GM18907 (cell line): Measurements from ENCODE around the gene MPC1.

Experiments
- ATAC-seq: cut with Tn5 transposase; IDR thresholded peaks from one replicate; pipeline ENCODE4 v1.9.1; 2021; ENCODE audit warnings: mild to moderate bottlenecking, moderate library complexity; ENCODE audit not compliant: unreplicated experiment

MPC1 gene

GRCh38 chr6:166382933-166383801 lies at the start of gene MPC1:
Gene MPC1 (minus strand): TSS chr6:166382940. CDS start chr6:166382876, 64 bp downstream.
- peak; percentile 92 for ATAC-seq

DNA sequence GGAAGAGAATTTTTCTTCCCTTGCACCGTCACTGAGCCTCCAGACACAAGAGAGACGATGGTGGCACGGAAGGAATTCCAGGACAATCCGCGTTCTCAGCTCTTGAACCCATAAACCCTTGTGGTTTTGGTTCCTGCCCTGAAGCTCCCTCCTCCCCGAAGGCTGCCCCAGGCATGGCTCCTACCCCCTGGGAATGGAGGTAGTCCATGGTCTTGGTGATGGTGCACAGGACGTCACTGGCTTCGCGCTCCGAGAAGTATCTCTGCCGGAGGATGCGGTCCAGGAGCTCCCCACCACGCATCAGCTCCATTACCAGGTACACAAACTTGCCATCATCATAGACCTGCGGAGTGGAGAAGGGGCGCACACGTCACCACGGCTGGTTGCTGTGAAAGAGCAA lies 47.5 kb upstream of the MPC1 start:
- ATAC-seq, result no peak

GRCh38 chr6:166424431-166424830 lies 41.7 kb upstream of the MPC1 start:
- no peak for ATAC-seq

- ATAC-seq, result no peak
Measured at GRCh38 chr6:166423781-166424180, 41.0 kb upstream of the MPC1 start.

DNA sequence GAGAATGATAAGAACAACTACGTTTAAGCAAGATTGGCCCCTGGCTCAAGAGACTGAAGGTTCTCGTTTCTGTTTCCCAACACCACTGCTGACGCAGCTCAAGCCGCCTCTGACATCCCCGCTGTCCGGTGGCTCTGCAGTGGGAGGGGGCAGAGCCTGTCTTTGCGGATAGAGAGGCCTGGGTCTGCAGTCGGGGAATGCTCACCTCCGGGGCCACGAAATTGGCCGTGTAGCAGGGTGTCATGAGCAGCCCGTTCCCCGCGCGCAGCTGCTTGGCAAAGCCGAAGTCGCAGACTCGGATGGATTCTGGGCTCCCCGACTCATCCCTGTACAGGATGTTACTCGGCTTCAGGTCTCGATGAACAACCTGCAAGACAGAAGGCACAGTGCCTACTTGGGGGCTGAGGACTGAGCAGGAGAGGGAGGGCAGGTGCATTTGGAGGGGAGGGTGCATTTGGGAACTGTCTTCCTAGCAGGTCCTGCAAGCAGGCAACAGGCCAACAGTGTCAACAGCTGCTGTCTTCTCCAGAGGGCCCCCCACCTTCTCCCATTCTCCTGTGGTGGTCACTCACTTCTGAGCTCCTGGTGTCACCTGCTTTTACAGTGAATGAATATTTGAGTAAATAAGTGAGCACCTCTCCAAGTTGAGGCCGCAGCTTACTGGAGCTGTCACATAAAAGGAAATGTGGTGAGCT lies 40.5 kb upstream of the MPC1 start:
- ATAC-seq, result no peak

GRCh38 chr6:166422201-166422940 lies 39.6 kb upstream of the MPC1 start:
- ATAC-seq, result no peak

- ATAC-seq, result no peak
Measured at GRCh38 chr6:166420351-166420750, 37.6 kb upstream of the MPC1 start.

DNA sequence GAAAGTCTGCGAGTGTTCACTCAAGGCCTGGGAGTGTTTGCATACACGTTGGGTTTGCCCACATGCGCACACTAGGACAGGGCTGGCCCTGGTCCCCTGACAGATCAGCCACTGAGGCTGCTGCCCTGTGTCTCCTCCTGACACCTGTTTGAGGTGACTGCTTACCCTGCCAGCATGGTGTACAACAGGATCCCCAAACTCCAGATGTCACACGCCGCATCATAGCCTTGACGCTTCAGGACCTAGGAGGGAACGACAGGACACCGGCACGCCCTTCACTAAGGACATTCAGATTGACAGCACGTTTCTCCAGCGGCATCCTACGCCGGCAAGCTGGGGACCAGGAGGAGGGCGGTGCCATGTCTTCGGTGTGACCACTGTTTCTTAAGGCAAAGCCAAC lies 37.0 kb upstream of the MPC1 start:
- ATAC-seq, result peak; percentile 24

- peak; percentile 97 for ATAC-seq
Measured at GRCh38 chr6:166419286-166419685, 36.5 kb upstream of the MPC1 start.

GRCh38 chr6:166418691-166419143 lies 36.0 kb upstream of the MPC1 start:
- ATAC-seq, result no peak

DNA sequence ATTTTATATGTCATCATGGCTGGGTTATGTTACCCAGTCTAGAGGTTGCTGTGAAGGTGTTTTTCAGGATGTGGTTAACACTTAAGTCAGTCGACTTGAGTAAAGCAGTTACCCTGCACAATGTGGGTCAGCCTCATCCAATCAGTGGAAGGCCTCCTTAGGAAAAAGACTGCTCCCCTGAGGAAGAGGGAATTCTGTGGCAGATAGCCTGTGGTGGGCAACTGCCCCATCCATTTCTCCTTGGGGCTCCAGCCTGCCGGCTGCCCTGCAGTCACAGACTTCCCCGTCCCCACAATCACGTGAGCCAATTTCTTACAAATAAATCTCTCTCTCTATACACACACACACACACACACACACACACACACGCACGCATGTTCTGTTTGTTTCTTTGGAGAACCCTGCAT lies 34.5 kb upstream of the MPC1 start:
- ATAC-seq, result peak; percentile 45

- ATAC-seq, result no peak
Measured at GRCh38 chr6:166415833-166416347, 33.1 kb upstream of the MPC1 start.

DNA sequence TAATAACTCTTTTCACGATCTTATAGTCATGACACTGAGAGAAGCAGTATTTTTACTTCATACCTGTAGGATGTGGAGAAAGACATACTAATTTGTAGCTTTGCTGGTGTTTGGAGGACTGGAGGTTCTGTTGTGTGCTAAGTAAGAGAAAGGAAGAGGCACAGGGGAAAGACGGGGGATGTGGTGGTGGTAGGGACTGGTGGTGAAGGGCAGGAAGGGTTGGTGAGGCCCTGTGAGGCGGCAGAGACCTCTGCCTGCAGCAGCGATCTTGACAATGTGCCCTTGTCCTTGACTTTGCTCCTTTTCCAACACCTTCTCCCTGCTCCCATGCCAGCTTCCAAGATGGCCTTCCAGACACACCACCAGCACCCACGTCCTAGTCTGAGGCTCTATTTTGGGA lies 32.6 kb upstream of the MPC1 start:
- no peak for ATAC-seq

- no peak for ATAC-seq
Measured at GRCh38 chr6:166413491-166413951, 30.8 kb upstream of the MPC1 start.

DNA sequence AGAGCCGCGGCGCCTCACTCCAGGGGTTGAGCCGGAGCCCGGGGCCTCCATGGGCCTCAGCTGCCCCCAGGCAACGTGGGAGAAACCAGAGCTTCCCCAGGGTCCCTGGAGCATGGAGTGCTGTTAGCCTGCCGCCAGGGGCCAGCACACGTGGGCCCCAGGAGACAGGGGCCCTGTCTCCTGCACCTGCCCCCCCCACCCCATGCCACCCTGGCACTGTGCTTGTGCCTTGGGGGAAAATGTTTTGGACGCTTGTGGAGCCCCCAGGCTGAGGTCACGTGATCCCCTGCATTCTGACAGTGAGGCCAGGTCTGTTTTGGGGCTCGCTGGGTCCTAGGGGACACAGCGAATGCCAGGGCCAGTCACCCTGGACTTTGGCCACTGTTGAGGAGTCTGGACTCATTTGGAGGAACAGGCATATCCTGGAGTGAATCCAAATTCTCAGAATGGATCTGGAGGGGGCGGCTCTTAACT lies 30.2 kb upstream of the MPC1 start:
- ATAC-seq, result no peak

DNA sequence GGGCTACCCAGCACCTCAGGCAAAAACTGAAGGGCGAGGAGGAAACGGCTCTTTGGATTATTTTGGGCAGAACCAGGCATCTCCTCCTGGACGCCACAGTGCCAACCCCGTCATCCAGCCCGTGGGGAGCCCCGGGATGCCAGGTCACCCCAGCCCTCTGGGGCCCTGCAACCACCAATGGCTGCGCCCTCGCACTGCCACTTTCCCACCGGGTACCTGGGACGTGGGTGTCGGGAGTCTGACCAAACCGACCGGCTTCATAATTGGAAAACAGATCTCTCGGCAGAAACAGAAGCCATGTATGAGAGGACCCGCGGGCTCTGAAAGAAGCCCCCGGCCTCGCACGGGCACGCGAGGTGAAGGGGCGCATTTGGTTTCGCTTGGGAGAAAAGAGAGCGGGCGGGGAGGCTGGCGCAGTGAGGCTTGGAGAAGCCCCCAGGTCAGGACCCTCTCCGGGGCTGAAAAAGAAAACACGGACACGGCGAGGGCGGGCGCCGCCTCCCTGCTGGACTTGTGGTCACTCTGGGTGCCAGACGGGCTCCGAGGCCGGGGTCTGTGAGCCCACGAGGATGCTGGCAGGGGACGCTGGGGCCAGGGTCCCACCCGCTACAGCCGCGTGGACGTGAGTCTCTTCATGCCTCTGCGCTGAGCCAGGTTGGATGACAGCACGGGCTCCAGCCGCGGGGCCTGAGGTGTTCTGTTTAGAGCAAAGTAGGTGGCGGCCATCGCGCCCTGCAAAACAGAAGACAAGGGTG lies 29.6 kb upstream of the MPC1 start:
- no peak for ATAC-seq

GRCh38 chr6:166411721-166412151 lies 29.0 kb upstream of the MPC1 start:
- no peak for ATAC-seq

- no peak for ATAC-seq
Measured at GRCh38 chr6:166411271-166411670, 28.5 kb upstream of the MPC1 start.

DNA sequence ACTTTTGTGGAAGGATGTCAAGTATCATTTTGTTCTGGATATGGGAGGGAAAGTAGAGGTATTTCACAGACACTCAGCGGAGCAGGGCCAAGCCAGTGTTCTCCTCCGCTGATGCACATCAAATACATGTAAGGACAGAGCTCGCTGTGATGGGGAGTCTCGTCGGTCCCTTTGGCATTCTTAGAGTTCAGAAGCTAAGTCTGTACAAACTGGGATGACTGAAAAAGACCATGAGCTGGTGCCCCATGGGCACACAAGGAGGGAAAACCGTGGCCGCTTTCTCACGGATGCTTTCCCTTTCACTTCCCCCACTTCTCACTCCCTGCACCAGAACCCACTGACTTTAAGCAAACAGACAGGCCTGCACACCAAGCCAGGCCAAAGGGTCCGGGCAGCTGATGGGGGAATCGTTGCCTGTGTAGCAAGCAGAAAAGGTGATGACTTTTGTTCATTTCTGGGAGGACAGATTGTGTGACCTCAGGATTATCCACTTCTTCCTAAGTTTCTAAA lies 27.7 kb upstream of the MPC1 start:
- no peak for ATAC-seq
